HL-60 (cell line): Measurements from ENCODE around the gene SCYL2.
"Not testable (repeated sequence)": the region's sequence is repeated elsewhere in the genome, so short reads cannot be mapped to it uniquely, and the experiment has no call there.

Source experiments
- DNase-seq, 2 experiments: peaks; one replicate each; pipeline ENCODE4 v3.0.0-alpha.2; 2010 to 2020; ENCODE audit warnings: low read depth in 1 of 2, low spot score in 1 of 2
- H3K27ac ChIP-seq: fragments of 250-450 bp; sonication (Bioruptor Pico); replicated peaks from 2 replicates; pipeline ENCODE4 v1.5.1; 2020; ENCODE audit warnings: mild to moderate bottlenecking, moderate library complexity
- H3K27me3 ChIP-seq: fragments of 250-450 bp; sonication (Bioruptor Pico); 2 replicates; pipeline ENCODE4 v1.5.1; 2021; ENCODE audit warnings: mild to moderate bottlenecking, moderate library complexity; ENCODE audit not compliant: insufficient read depth, poor library complexity, severe bottlenecking
- H3K4me3 ChIP-seq: replicated peaks from 2 replicates; pipeline ENCODE4 v1.5.1; 2011; ENCODE audit warnings: mild to moderate bottlenecking, control low read depth, low read length; ENCODE audit not compliant: insufficient read depth
- GABPA ChIP-seq: IDR thresholded peaks from 2 replicates; pipeline ENCODE4 v1.6.1; 2012; ENCODE audit warnings: low read depth
- POLR2AphosphoS5 ChIP-seq: IDR thresholded peaks from 2 replicates; pipeline ENCODE4 v1.6.1; 2012; ENCODE audit warnings: low read depth
- SPI1 ChIP-seq: IDR thresholded peaks from 2 replicates; pipeline ENCODE4 v1.6.1; 2012; ENCODE audit warnings: low read depth, mild to moderate bottlenecking, borderline replicate concordance
- TF ChIP-seq, protein P1 (sequence below): IDR thresholded peaks from one replicate; pipeline ENCODE4 v1.5.1; 2011; ENCODE audit warnings: low read length, control low read depth, inconsistent platforms; ENCODE audit not compliant: insufficient read depth
- TF ChIP-seq, protein P2 (sequence below): IDR thresholded peaks from 2 replicates; pipeline ENCODE4 v1.6.1; 2012; ENCODE audit warnings: low read depth; ENCODE audit not compliant: insufficient replicate concordance

Gene SCYL2

DNA sequence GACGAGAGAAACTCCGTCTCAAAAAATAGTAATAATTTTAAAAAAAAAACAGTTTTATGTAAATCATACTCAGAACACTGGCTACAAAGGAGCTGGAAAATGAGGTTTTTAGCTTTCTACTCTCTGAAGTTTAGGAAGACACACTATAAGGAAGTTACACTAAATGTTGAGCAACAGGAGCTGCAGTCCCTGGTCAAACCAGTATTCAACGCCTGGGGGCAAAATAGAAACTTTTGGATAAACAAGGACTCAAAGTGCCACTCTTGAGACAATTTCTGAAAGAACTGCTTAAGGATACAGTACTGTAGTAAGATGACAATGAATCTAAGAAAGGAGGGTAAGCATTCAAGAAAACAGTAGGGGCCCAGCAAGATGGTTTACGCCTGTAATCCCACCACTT is 37.1 kb upstream of the SCYL2 start:
- peak; percentile 55 to 62 for DNase-seq
- TF ChIP-seq, protein P1, sequence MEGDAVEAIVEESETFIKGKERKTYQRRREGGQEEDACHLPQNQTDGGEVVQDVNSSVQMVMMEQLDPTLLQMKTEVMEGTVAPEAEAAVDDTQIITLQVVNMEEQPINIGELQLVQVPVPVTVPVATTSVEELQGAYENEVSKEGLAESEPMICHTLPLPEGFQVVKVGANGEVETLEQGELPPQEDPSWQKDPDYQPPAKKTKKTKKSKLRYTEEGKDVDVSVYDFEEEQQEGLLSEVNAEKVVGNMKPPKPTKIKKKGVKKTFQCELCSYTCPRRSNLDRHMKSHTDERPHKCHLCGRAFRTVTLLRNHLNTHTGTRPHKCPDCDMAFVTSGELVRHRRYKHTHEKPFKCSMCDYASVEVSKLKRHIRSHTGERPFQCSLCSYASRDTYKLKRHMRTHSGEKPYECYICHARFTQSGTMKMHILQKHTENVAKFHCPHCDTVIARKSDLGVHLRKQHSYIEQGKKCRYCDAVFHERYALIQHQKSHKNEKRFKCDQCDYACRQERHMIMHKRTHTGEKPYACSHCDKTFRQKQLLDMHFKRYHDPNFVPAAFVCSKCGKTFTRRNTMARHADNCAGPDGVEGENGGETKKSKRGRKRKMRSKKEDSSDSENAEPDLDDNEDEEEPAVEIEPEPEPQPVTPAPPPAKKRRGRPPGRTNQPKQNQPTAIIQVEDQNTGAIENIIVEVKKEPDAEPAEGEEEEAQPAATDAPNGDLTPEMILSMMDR, result no peak
- TF ChIP-seq, protein P2, sequence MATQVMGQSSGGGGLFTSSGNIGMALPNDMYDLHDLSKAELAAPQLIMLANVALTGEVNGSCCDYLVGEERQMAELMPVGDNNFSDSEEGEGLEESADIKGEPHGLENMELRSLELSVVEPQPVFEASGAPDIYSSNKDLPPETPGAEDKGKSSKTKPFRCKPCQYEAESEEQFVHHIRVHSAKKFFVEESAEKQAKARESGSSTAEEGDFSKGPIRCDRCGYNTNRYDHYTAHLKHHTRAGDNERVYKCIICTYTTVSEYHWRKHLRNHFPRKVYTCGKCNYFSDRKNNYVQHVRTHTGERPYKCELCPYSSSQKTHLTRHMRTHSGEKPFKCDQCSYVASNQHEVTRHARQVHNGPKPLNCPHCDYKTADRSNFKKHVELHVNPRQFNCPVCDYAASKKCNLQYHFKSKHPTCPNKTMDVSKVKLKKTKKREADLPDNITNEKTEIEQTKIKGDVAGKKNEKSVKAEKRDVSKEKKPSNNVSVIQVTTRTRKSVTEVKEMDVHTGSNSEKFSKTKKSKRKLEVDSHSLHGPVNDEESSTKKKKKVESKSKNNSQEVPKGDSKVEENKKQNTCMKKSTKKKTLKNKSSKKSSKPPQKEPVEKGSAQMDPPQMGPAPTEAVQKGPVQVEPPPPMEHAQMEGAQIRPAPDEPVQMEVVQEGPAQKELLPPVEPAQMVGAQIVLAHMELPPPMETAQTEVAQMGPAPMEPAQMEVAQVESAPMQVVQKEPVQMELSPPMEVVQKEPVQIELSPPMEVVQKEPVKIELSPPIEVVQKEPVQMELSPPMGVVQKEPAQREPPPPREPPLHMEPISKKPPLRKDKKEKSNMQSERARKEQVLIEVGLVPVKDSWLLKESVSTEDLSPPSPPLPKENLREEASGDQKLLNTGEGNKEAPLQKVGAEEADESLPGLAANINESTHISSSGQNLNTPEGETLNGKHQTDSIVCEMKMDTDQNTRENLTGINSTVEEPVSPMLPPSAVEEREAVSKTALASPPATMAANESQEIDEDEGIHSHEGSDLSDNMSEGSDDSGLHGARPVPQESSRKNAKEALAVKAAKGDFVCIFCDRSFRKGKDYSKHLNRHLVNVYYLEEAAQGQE, result no peak
- TF ChIP-seq POLR2AphosphoS5 (no peak), SPI1 (no peak), GABPA (no peak)
- H3K27me3 ChIP-seq, result no peaks in the 10 kb centered on the region
- H3K4me3 ChIP-seq, result no peak overlapping the region
- peak overlapping the region; percentile 49 for H3K27ac ChIP-seq

DNA sequence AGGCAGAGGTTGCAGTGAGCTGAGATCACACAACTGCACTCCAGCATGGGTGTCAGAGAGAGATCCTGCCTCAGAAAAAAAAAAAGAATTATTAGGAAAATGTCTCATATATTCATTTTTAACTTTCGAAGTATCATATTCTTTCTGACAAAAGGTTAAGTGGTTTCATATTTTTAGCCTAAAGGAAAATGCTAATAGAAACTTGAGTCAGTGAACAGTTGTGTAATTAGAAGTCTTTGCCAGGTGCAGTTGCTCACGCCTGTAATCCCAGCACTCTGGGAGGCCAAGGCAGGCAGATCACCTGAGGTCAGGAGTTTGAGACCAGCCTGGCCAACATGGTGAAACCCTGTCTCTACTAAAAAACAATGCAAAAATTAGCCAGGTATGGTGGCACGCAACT is 35.1 kb upstream of the SCYL2 start:
- not testable (repeated sequence) for H3K27ac ChIP-seq, DNase-seq, H3K4me3 ChIP-seq, H3K27me3 ChIP-seq

DNA sequence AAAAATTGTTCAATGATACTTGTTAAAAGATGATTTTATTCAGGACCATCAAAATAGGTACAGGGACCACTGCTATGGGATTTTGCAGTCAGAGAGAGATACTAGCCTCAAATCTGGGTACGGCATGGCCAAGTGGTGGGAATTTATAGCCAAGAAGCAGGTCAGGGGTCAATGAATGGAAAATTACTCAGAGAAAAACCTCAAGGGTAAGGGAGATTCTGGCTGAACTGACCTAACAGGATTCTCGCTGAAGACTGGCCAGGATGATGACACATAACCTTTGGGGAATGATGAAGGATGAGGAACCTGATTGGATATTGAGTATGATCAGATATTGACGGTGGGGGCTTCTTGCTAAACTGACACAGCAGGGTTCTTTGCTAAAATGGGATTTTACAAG is 32.8 kb upstream of the SCYL2 start:
- Histone ChIP-seq H3K27me3 (no peaks in the 10 kb centered on the region), H3K4me3 (no peak overlapping the region), H3K27ac (no peak overlapping the region)
- TF ChIP-seq SPI1, result no peak
- TF ChIP-seq, protein P2, result no peak
- TF ChIP-seq GABPA, result no peak
- TF ChIP-seq, protein P1, result no peak
- no peak for DNase-seq

DNA sequence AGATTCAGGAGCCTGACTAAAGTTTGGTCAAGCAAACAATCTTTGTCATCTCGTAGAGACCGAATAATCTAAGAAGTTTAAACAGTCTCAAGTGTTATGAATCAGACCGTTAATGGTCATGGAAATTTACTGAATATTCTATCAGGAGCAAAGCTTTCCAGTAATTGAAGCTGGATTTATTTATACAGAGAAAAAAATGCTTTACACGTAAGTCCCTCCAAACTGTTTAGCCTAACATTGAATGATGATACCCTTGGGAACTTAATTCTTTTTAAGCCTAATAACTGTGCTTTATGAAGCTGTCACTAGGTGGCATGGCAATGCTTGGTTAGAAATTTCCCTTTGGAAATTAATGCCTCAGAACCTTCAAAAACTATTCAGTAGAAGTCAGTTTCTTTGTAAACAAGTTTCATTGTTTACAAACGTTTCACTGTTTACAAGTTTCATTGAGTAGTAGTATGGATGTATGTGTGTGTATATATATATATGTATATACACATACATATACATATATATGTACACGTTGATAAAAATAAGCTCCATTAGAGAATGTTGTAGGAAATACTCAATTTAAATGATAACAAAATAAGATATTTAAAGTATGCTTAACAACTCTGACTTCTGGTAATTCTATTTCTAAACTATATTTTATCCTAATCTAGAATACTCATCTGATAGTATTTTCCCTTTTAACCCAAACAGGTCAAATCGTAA is 32.2 kb upstream of the SCYL2 start:
- H3K27ac ChIP-seq, result no peak overlapping the region
- no peaks in the 10 kb centered on the region for H3K27me3 ChIP-seq
- no peak overlapping the region for H3K4me3 ChIP-seq
- DNase-seq, result no peak
- no peak for TF ChIP-seq GABPA
- TF ChIP-seq, protein P1, result peak; percentile 66
